Measurements from ENCODE around the gene FGF12.

FGF12 gene

GRCh38 chr3:192317564-192317963, 409.8 kb downstream of the FGF12 start:
- DNase-seq: no peak

GRCh38 chr3:192313605-192314004, 413.7 kb downstream of the FGF12 start:
- no peak for DNase-seq

- no peak for DNase-seq
Observed at GRCh38 chr3:192307631-192308030, 419.7 kb downstream of the FGF12 start.

GRCh38 chr3:192303235-192303634, 424.1 kb downstream of the FGF12 start:
- DNase-seq: no peak

- no peak for DNase-seq
Observed at GRCh38 chr3:192302721-192303120, 424.6 kb downstream of the FGF12 start.

GRCh38 chr3:192299921-192300320, 427.4 kb downstream of the FGF12 start:
- no peak for DNase-seq

- DNase-seq: no peak
Observed at GRCh38 chr3:192296845-192297244, 430.5 kb downstream of the FGF12 start.

GRCh38 chr3:192284443-192285072, 442.8 kb downstream of the FGF12 start:
- no peak for DNase-seq

GRCh38 chr3:192281207-192281880, 446.0 kb downstream of the FGF12 start:
- DNase-seq: no peak

- no peak for DNase-seq
Observed at GRCh38 chr3:192279664-192280063, 447.7 kb downstream of the FGF12 start.

- no peak for DNase-seq
Observed at GRCh38 chr3:192277477-192277876, 449.9 kb downstream of the FGF12 start.

- DNase-seq: no peak
Observed at GRCh38 chr3:192275741-192276355, 451.5 kb downstream of the FGF12 start.

- DNase-seq: no peak
Observed at GRCh38 chr3:192273697-192274010, 453.7 kb downstream of the FGF12 start.

- DNase-seq: no peak
Observed at GRCh38 chr3:192273001-192273696, 454.2 kb downstream of the FGF12 start.

- no peak for DNase-seq
Observed at GRCh38 chr3:192262001-192262400, 465.3 kb downstream of the FGF12 start.

- no peak for DNase-seq
Observed at GRCh38 chr3:192261135-192261534, 466.2 kb downstream of the FGF12 start.

- no peak for DNase-seq
Observed at GRCh38 chr3:192260116-192261010, 467.0 kb downstream of the FGF12 start.

- DNase-seq: no peak
Observed at GRCh38 chr3:192259661-192260060, 467.7 kb downstream of the FGF12 start.

GRCh38 chr3:192258721-192259120, 468.6 kb downstream of the FGF12 start:
- no peak for DNase-seq

GRCh38 chr3:192255839-192256238, 471.5 kb downstream of the FGF12 start:
- DNase-seq: no peak

GRCh38 chr3:192253138-192253887, 474.0 kb downstream of the FGF12 start:
- no peak for DNase-seq

- DNase-seq: no peak
Observed at GRCh38 chr3:192249516-192249915, 477.8 kb downstream of the FGF12 start.

Measured in NCI-H1092 treated with DMSO at 0.1 percent for 48 hours (cell line).